GM12801 (cell line): ENCODE results near the gene TNNC1.

Experiments used
- CTCF ChIP-seq: IDR thresholded peaks from one replicate; pipeline ENCODE4 v1.5.1; 2011; ENCODE audit warnings: control low read depth; ENCODE audit not compliant: insufficient read length; ENCODE audit errors: extremely low read depth

Gene TNNC1

GRCh38 chr3:52433996-52434479 lies 19.8 kb downstream of the TNNC1 start:
- TF ChIP-seq CTCF, result no peak

GRCh38 chr3:52433328-52433995 lies 20.4 kb downstream of the TNNC1 start:
- TF ChIP-seq CTCF, result no peak

- TF ChIP-seq CTCF, result no peak
Measured at GRCh38 chr3:52432691-52433141, 21.1 kb downstream of the TNNC1 start.

GRCh38 chr3:52432225-52432624 lies 21.6 kb downstream of the TNNC1 start:
- TF ChIP-seq CTCF, result no peak

GRCh38 chr3:52431459-52432223 lies 22.2 kb downstream of the TNNC1 start:
- TF ChIP-seq CTCF, result no peak

GRCh38 chr3:52430416-52430810 lies 23.4 kb downstream of the TNNC1 start:
- no peak for TF ChIP-seq CTCF

- no peak for TF ChIP-seq CTCF
Measured at GRCh38 chr3:52429779-52430415, 23.9 kb downstream of the TNNC1 start.
